Endothelial cell of umbilical vein (primary cell): ENCODE results near the gene GRK1.

ENCODE experiments used
- FOS ChIP-seq: IDR thresholded peaks from 2 replicates; pipeline ENCODE4 v1.6.1; 2011; ENCODE audit warnings: mild to moderate bottlenecking, low read length, moderate library complexity, borderline replicate concordance; ENCODE audit not compliant: insufficient read depth
- MYC ChIP-seq: IDR thresholded peaks from one replicate; pipeline ENCODE4 v1.6.1; 2011; ENCODE audit warnings: mild to moderate bottlenecking, low read depth, low read length
- POLR2A ChIP-seq: IDR thresholded peaks from 2 replicates; pipeline ENCODE4 v1.6.1; 2012; ENCODE audit warnings: low read depth, mild to moderate bottlenecking, control low read depth, low read length
- POLR2AphosphoS5 ChIP-seq: IDR thresholded peaks from 2 replicates; pipeline ENCODE4 v1.6.1; 2012; ENCODE audit warnings: low read depth, mild to moderate bottlenecking, control low read depth, low read length, moderate library complexity; ENCODE audit not compliant: insufficient read depth
- TF ChIP-seq, protein P1 (sequence below), 2 donors: IDR thresholded peaks; 1 replicate in 1 of 2; 2 replicates in 1 of 2; pipeline ENCODE4 v1.5.1; 2011; ENCODE audit warnings: low read length in 2 of 2, mild to moderate bottlenecking in 2 of 2, moderate library complexity in 2 of 2, control low read depth in 1 of 2, inconsistent platforms in 1 of 2, low read depth in 1 of 2; ENCODE audit not compliant: insufficient read depth in 1 of 2; ENCODE audit errors: extremely low read depth in 1 of 2

DNA sequence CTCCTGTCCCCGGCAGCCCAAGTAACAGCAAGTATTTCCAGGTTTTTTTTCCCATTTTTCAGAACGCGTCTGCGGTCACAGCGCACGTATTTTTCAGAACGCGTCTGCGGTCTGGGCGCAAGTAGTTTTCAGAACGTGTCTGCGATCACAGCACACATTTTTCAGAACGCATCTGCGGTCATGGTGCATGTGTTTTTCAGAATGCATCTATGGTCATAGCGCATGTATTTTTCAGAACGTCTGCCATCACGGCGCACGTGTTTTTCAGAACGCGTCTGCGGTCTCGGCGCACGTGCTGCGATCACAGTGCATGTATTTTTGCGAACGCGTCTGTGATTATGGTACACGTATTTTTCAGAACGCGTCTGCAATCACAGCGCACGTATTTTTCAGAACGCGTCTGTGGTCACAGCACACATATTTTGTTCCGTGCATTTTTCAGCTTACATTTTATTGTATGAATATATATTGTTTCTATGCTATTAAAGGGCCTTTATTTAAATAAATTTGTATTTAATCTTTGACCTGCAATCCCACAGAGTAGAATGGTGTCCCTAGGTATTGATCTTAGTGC, 28.8 kb upstream of the GRK1 start:
- TF ChIP-seq MYC: no peak
- TF ChIP-seq, protein P1, sequence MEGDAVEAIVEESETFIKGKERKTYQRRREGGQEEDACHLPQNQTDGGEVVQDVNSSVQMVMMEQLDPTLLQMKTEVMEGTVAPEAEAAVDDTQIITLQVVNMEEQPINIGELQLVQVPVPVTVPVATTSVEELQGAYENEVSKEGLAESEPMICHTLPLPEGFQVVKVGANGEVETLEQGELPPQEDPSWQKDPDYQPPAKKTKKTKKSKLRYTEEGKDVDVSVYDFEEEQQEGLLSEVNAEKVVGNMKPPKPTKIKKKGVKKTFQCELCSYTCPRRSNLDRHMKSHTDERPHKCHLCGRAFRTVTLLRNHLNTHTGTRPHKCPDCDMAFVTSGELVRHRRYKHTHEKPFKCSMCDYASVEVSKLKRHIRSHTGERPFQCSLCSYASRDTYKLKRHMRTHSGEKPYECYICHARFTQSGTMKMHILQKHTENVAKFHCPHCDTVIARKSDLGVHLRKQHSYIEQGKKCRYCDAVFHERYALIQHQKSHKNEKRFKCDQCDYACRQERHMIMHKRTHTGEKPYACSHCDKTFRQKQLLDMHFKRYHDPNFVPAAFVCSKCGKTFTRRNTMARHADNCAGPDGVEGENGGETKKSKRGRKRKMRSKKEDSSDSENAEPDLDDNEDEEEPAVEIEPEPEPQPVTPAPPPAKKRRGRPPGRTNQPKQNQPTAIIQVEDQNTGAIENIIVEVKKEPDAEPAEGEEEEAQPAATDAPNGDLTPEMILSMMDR (IDR thresholded peaks at IDR 0.05; ENCODE audit: extremely low read depth in 1 of 2, insufficient read depth in 1 of 2, low read depth in 1 of 2, low read length in 2 of 2): no peak
- no peak for TF ChIP-seq FOS
- TF ChIP-seq POLR2AphosphoS5: no peak
- TF ChIP-seq POLR2A: no peak
